HEK293 (cell line): Measurements from ENCODE around the gene LNPEP.
A peak's percentile ranks its signal among the peaks of the same experiment; 100 is the strongest.

ENCODE experiments used
- BCL11A ChIP-seq: fragments of 450-650 bp; formaldehyde crosslinking; IDR thresholded peaks from 2 replicates; pipeline ENCODE4 v1.5.1; 2016; ENCODE audit warnings: low read depth, missing biosample characterization, missing genetic modification characterization
- ELK4 ChIP-seq: IDR thresholded peaks from 2 replicates; pipeline ENCODE4 v1.6.1; 2011; ENCODE audit warnings: mild to moderate bottlenecking, low read depth, low read length, borderline replicate concordance
- GLI2 ChIP-seq: fragments of 450-650 bp; formaldehyde crosslinking; IDR thresholded peaks from 2 replicates; pipeline ENCODE4; 2017; ENCODE audit warnings: missing biosample characterization, missing genetic modification characterization, low read depth, borderline replicate concordance
- GLI4 ChIP-seq: fragments of 450-650 bp; formaldehyde crosslinking; IDR thresholded peaks from 2 replicates; pipeline ENCODE4 v1.5.1; 2016; ENCODE audit warnings: missing biosample characterization, missing genetic modification characterization
- IKZF3 ChIP-seq: fragments of 450-650 bp; IDR thresholded peaks from 2 replicates; pipeline ENCODE4 v1.5.0; 2018; ENCODE audit warnings: missing biosample characterization, mild to moderate bottlenecking, missing genetic modification characterization, moderate library complexity
- KLF8 ChIP-seq: fragments of 450-650 bp; formaldehyde crosslinking; IDR thresholded peaks from 2 replicates; pipeline ENCODE4 v1.5.1; 2016; ENCODE audit warnings: missing biosample characterization, missing genetic modification characterization
- KLF9 ChIP-seq: fragments of 450-650 bp; formaldehyde crosslinking; IDR thresholded peaks from 2 replicates; pipeline ENCODE4 v1.5.1; 2016; ENCODE audit warnings: missing biosample characterization, missing genetic modification characterization, low read depth
- PATZ1 ChIP-seq: fragments of 450-650 bp; formaldehyde crosslinking; IDR thresholded peaks from 2 replicates; pipeline ENCODE4 v1.5.1; 2016; ENCODE audit warnings: missing biosample characterization, missing genetic modification characterization
- TCF7L2 ChIP-seq: IDR thresholded peaks from 2 replicates; pipeline ENCODE4 v1.6.1; 2011; ENCODE audit warnings: low read depth, mild to moderate bottlenecking, inconsistent platforms, low read length, moderate library complexity, borderline replicate concordance
- ZFP3 ChIP-seq: fragments of 450-650 bp; formaldehyde crosslinking; IDR thresholded peaks from 2 replicates; pipeline ENCODE4 v1.5.1; 2016; ENCODE audit warnings: low read depth, missing biosample characterization, missing genetic modification characterization
- ZFP69B ChIP-seq: fragments of 450-650 bp; formaldehyde crosslinking; IDR thresholded peaks from 2 replicates; pipeline ENCODE4 v1.5.1; 2016; ENCODE audit warnings: missing biosample characterization, missing genetic modification characterization
- ZNF155 ChIP-seq: fragments of 450-650 bp; formaldehyde crosslinking; IDR thresholded peaks from 2 replicates; pipeline ENCODE4 v1.5.1; 2016; ENCODE audit warnings: missing biosample characterization, missing genetic modification characterization
- ZNF16 ChIP-seq: fragments of 450-650 bp; formaldehyde crosslinking; IDR thresholded peaks from 2 replicates; pipeline ENCODE4 v1.5.1; 2016; ENCODE audit warnings: low read depth, missing biosample characterization, missing genetic modification characterization
- ZNF18 ChIP-seq: fragments of 450-650 bp; formaldehyde crosslinking; IDR thresholded peaks from 2 replicates; pipeline ENCODE4 v1.5.1; 2016; ENCODE audit warnings: missing biosample characterization, missing genetic modification characterization
- ZNF239 ChIP-seq: fragments of 450-650 bp; formaldehyde crosslinking; IDR thresholded peaks from 2 replicates; pipeline ENCODE4 v1.5.1; 2016; ENCODE audit warnings: missing biosample characterization, missing genetic modification characterization
- ZNF26 ChIP-seq: fragments of 450-650 bp; formaldehyde crosslinking; IDR thresholded peaks from 2 replicates; pipeline ENCODE4 v1.5.1; 2016; ENCODE audit warnings: missing biosample characterization, missing genetic modification characterization
- ZNF266 ChIP-seq: fragments of 450-650 bp; formaldehyde crosslinking; IDR thresholded peaks from 2 replicates; pipeline ENCODE4 v1.5.1; 2016; ENCODE audit warnings: missing biosample characterization, missing genetic modification characterization, low read depth
- ZNF292 ChIP-seq: fragments of 450-650 bp; formaldehyde crosslinking; IDR thresholded peaks from 2 replicates; pipeline ENCODE4 v1.5.1; 2016; ENCODE audit warnings: low read depth, missing biosample characterization, missing genetic modification characterization, borderline replicate concordance
- ZNF426 ChIP-seq: fragments of 450-650 bp; formaldehyde crosslinking; IDR thresholded peaks from 2 replicates; pipeline ENCODE4 v1.5.1; 2017; ENCODE audit warnings: missing biosample characterization, missing genetic modification characterization, mild to moderate bottlenecking, inconsistent platforms, moderate library complexity
- ZNF510 ChIP-seq: fragments of 450-650 bp; formaldehyde crosslinking; IDR thresholded peaks from 2 replicates; pipeline ENCODE4 v1.5.1; 2018; ENCODE audit warnings: mild to moderate bottlenecking, missing genetic modification characterization, missing biosample characterization; ENCODE audit not compliant: insufficient replicate concordance
- ZNF521 ChIP-seq: fragments of 450-650 bp; formaldehyde crosslinking; IDR thresholded peaks from 2 replicates; pipeline ENCODE4 v1.5.1; 2017; ENCODE audit warnings: missing biosample characterization, mild to moderate bottlenecking, missing genetic modification characterization
- ZNF530 ChIP-seq: fragments of 450-650 bp; formaldehyde crosslinking; IDR thresholded peaks from 2 replicates; pipeline ENCODE4 v1.5.1; 2016; ENCODE audit warnings: low read depth, missing biosample characterization, missing genetic modification characterization
- ZNF549 ChIP-seq: fragments of 450-650 bp; IDR thresholded peaks from 2 replicates; pipeline ENCODE4 v1.5.1; 2018; ENCODE audit warnings: missing biosample characterization, missing genetic modification characterization, mild to moderate bottlenecking, inconsistent platforms, moderate library complexity
- ZNF600 ChIP-seq: fragments of 450-650 bp; formaldehyde crosslinking; IDR thresholded peaks from 2 replicates; pipeline ENCODE4 v1.5.1; 2016; ENCODE audit warnings: missing biosample characterization, missing genetic modification characterization
- ZNF621 ChIP-seq: fragments of 450-650 bp; formaldehyde crosslinking; IDR thresholded peaks from 2 replicates; pipeline ENCODE4 v1.5.1; 2017; ENCODE audit warnings: missing biosample characterization, missing genetic modification characterization
- ZNF639 ChIP-seq: fragments of 450-650 bp; formaldehyde crosslinking; IDR thresholded peaks from 2 replicates; pipeline ENCODE4 v1.5.1; 2016; ENCODE audit warnings: missing biosample characterization, missing genetic modification characterization
- ZNF658 ChIP-seq: fragments of 450-650 bp; formaldehyde crosslinking; IDR thresholded peaks from 2 replicates; pipeline ENCODE4; 2016; ENCODE audit warnings: missing biosample characterization, missing genetic modification characterization
- ZNF768 ChIP-seq: fragments of 450-650 bp; formaldehyde crosslinking; IDR thresholded peaks from 2 replicates; pipeline ENCODE4 v1.5.1; 2018; ENCODE audit warnings: missing biosample characterization, mild to moderate bottlenecking, missing genetic modification characterization
- ZNF791 ChIP-seq: fragments of 450-650 bp; formaldehyde crosslinking; IDR thresholded peaks from 2 replicates; pipeline ENCODE4 v1.5.1; 2016; ENCODE audit warnings: missing biosample characterization, missing genetic modification characterization
- ZNF792 ChIP-seq: fragments of 450-650 bp; formaldehyde crosslinking; IDR thresholded peaks from 2 replicates; pipeline ENCODE4 v1.5.1; 2016; ENCODE audit warnings: missing biosample characterization, missing genetic modification characterization
- ZXDB ChIP-seq: fragments of 450-650 bp; formaldehyde crosslinking; IDR thresholded peaks from 2 replicates; pipeline ENCODE4 v1.5.1; 2016; ENCODE audit warnings: missing biosample characterization, missing genetic modification characterization

LNPEP gene

GRCh38 chr5:96934708-96935558 is 947 bp upstream of the LNPEP start (continued):
- TF ChIP-seq ZNF600 (tag by site-specific recombination) (peak; percentile 98), ZNF26 (no peak), ZNF292 (tag by site-specific recombination) (no peak), ZNF530 (tag by site-specific recombination) (no peak), ZNF510 (tag by site-specific recombination) (peak; percentile 52), ZNF792 (no peak), ZNF239 (peak; percentile 66; the same call in 1 of the 2 replicates), ZNF521 (tag by site-specific recombination) (no peak), ZNF621 (tag by site-specific recombination) (no peak), ZNF266 (tag by site-specific recombination) (no peak), PATZ1 (tag by site-specific recombination) (peak; percentile 100), ZFP69B (peak; percentile 97), IKZF3 (tag by site-specific recombination) (peak; percentile 73), ZNF768 (tag by site-specific recombination) (0 out of 2 replicates have a peak, but pooled peaks have one; percentile 43), GLI4 (no peak), ZXDB (tag by site-specific recombination) (peak; percentile 99), ZNF426 (tag by site-specific recombination) (no peak), ZFP3 (no peak), ZNF16 (no peak; the same call in 1 of the 2 replicates), ZNF549 (tag by site-specific recombination) (no peak), KLF8 (tag by site-specific recombination) (peak; percentile 97), TCF7L2 (no peak), GLI2 (tag by site-specific recombination) (no peak; the same call in 1 of the 2 replicates), ZNF658 (tag by site-specific recombination) (no peak), ELK4 (no peak), ZNF791 (tag by site-specific recombination) (no peak), BCL11A (tag by site-specific recombination) (peak; percentile 99), ZNF18 (tag by site-specific recombination) (0 out of 2 replicates have a peak, but pooled peaks have one; percentile 38), KLF9 (tag by site-specific recombination) (peak; percentile 76), ZNF155 (tag by site-specific recombination) (no peak), ZNF639 (tag by site-specific recombination) (peak; percentile 58)
